A673 (cell line): Measurements from ENCODE around the gene CD8A.

Experiments used
- CTCF ChIP-seq: fragments of 300-800, 200-600 bp; sonication (generic); conservative IDR thresholded peaks from 2 replicates; pipeline ENCODE4 v1.5.1; 2017; ENCODE audit warnings: low read depth, mild to moderate bottlenecking, antibody characterized with exemption, low read length, moderate library complexity, mixed read lengths
- EZH2 ChIP-seq: fragments of 200-600 bp; sonication (generic); IDR thresholded peaks from 2 replicates; pipeline ENCODE4 v1.6.1; 2017; ENCODE audit warnings: borderline replicate concordance, low read depth, mild to moderate bottlenecking, mixed read lengths, antibody characterized with exemption, low read length; ENCODE audit not compliant: poor library complexity, severe bottlenecking

GRCh38 chr2:86753606-86754005 lies 37.1 kb downstream of the CD8A start:
- TF ChIP-seq CTCF (no peak), EZH2 (no peak)
